Endothelial cell of umbilical vein (primary cell): ENCODE results near the gene OR1F1.

Experiments used
- EZH2 ChIP-seq: IDR thresholded peaks from 2 replicates; pipeline ENCODE4 v1.6.1; 2012; ENCODE audit warnings: borderline replicate concordance, low read depth, mild to moderate bottlenecking, moderate library complexity, low read length, inconsistent platforms; ENCODE audit not compliant: severe bottlenecking
- FOS ChIP-seq: IDR thresholded peaks from 2 replicates; pipeline ENCODE4 v1.6.1; 2011; ENCODE audit warnings: mild to moderate bottlenecking, low read length, moderate library complexity, borderline replicate concordance; ENCODE audit not compliant: insufficient read depth
- GATA2 ChIP-seq: IDR thresholded peaks from 2 replicates; pipeline ENCODE4 v1.7.0; 2011; ENCODE audit warnings: low read depth, mild to moderate bottlenecking, moderate library complexity, mixed read lengths, low read length; ENCODE audit not compliant: insufficient read length, insufficient read depth
- JUN ChIP-seq: IDR thresholded peaks from 2 replicates; pipeline ENCODE4 v1.6.1; 2011; ENCODE audit warnings: borderline replicate concordance, low read depth; ENCODE audit not compliant: insufficient read length, insufficient read depth
- POLR2A ChIP-seq: IDR thresholded peaks from 2 replicates; pipeline ENCODE4 v1.6.1; 2012; ENCODE audit warnings: low read depth, mild to moderate bottlenecking, control low read depth, low read length
- POLR2AphosphoS5 ChIP-seq: IDR thresholded peaks from 2 replicates; pipeline ENCODE4 v1.6.1; 2012; ENCODE audit warnings: low read depth, mild to moderate bottlenecking, control low read depth, low read length, moderate library complexity; ENCODE audit not compliant: insufficient read depth
- TF ChIP-seq, protein P1 (sequence below), 2 donors: IDR thresholded peaks; 1 replicate in 1 of 2; 2 replicates in 1 of 2; pipeline ENCODE4 v1.5.1; 2011; ENCODE audit warnings: low read length in 2 of 2, mild to moderate bottlenecking in 2 of 2, moderate library complexity in 2 of 2, control low read depth in 1 of 2, inconsistent platforms in 1 of 2, low read depth in 1 of 2; ENCODE audit not compliant: insufficient read depth in 1 of 2; ENCODE audit errors: extremely low read depth in 1 of 2

- TF ChIP-seq, protein P1, sequence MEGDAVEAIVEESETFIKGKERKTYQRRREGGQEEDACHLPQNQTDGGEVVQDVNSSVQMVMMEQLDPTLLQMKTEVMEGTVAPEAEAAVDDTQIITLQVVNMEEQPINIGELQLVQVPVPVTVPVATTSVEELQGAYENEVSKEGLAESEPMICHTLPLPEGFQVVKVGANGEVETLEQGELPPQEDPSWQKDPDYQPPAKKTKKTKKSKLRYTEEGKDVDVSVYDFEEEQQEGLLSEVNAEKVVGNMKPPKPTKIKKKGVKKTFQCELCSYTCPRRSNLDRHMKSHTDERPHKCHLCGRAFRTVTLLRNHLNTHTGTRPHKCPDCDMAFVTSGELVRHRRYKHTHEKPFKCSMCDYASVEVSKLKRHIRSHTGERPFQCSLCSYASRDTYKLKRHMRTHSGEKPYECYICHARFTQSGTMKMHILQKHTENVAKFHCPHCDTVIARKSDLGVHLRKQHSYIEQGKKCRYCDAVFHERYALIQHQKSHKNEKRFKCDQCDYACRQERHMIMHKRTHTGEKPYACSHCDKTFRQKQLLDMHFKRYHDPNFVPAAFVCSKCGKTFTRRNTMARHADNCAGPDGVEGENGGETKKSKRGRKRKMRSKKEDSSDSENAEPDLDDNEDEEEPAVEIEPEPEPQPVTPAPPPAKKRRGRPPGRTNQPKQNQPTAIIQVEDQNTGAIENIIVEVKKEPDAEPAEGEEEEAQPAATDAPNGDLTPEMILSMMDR (IDR thresholded peaks at IDR 0.05; ENCODE audit: extremely low read depth in 1 of 2, insufficient read depth in 1 of 2, low read depth in 1 of 2, low read length in 2 of 2) = no peak
- TF ChIP-seq JUN = no peak
- no peak for TF ChIP-seq POLR2A
- no peak for TF ChIP-seq POLR2AphosphoS5
- TF ChIP-seq EZH2 = no peak
- no peak for TF ChIP-seq FOS
- TF ChIP-seq GATA2 = no peak
These were observed 26.6 kb upstream of the OR1F1 start for GRCh38 chr16:3161235-3162018.
